ENCODE data around the gene ZGRF1.
"Not testable (repeated sequence)": the region's sequence is repeated elsewhere in the genome, so short reads cannot be mapped to it uniquely, and the experiment has no call there.

The ZGRF1 gene

DNA sequence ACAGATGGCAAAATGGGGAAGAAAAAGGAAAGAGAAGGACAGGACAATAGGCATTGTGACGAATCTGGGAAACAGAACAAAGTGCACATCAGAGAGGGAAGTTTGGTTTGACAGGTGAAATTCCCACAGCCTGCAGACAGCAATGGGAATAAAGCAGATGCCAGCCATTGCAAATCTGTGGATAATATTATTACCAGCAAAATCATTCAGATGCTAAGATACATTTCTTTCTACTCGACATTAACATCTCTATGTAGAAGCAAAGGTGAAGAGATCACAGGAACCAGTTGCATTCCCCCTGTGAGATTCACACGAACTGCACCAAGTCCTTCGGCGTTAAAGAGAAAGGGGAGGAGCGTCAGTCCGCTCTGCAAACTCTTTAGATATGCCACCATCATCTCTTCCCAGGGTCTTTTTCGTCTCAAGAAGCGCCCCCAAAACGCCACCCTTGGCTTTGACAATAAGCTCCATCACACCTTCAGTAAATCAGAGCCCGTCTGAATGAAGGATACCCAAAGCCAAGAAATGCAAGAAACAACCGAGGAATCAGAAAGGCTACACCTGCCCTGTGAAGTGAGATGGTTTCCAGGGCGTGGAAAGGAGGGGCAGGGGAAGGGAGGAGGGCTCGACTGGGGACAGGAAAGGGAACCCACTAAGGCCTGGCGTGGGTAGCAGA is 122.6 kb downstream of the ZGRF1 start:
- no peak for DNase-seq

- DNase-seq: no peak
Observed at GRCh38 chr4:112511803-112512118, 124.9 kb downstream of the ZGRF1 start.

DNA sequence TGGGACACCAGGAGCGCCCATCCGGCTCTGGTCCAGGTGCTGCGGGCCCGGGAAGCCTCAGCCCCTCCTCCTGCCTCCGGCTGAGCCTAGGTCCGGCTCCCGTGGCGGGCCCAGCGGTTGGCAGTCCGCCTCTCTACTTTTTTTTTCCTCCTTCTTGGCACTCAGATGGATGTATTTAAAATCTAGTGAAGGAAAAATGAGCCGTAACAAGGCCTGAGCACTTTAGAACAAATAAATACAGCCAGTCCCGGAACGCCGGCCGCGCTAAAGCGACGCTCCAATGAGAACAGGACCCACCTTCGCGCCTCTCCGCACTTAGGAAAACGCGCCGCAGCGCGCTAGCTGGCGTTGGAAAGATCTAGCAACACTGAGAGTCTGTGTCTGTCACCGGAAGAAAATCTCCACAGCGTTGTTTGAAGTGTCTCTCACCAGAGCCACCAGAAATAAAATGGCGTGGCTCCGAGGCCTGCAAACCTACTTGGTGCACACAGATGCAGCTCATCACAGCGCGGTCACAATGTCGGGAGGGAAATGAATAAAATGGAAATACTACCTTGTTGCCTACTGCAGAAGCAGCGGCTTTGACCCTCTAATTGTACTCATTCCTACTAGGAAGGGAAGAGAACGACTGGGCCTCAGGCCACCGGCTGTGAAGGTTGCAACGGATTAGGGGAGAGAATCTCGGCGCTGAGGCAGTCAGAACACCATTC is 125.5 kb downstream of the ZGRF1 start:
- DNase-seq: no peak

DNA sequence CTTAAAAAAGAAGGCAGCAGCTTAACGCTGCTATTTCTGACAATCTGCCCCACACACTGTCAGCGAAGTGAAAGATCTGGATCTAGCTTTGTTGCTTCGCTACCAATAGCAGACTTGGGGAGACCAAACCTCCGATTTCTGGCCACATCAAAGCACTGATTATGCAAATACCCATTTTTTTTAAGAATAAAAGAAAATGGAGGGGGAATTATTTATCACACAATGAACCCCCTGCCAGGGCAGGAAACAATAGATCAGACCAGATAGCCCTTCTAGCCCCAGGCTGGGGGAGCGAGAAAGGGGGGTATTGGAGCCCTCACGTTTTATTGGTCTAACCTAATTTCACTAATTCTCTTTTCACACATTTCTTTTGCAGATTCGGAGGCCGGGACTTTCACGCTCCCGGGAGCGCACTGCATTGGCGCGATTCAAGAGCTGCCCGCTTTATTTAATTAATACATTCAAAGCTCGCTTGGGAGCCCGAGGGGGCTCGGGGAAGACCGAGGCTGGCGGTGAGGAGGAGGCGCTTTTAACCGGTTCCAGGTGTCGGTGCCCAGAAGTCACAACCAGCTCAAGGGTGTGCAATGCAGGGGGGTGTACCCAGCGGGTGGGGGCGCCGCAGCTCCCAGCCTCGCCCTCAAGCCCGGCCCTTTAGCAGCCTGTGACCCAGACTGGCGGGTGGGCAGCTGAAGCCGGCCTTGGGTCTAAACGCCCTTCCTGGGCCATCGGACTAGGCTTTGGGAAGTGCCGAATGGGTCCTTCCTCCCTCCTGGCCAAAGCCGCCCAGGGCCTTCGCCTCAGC is 126.2 kb downstream of the ZGRF1 start:
- DNase-seq: no peak

- DNase-seq: no peak
Observed at GRCh38 chr4:112509243-112510141, 127.2 kb downstream of the ZGRF1 start.

- no peak for DNase-seq
Observed at GRCh38 chr4:112508356-112508755, 128.4 kb downstream of the ZGRF1 start.

- no peak for DNase-seq
Observed at GRCh38 chr4:112504807-112505206, 131.9 kb downstream of the ZGRF1 start.

DNA sequence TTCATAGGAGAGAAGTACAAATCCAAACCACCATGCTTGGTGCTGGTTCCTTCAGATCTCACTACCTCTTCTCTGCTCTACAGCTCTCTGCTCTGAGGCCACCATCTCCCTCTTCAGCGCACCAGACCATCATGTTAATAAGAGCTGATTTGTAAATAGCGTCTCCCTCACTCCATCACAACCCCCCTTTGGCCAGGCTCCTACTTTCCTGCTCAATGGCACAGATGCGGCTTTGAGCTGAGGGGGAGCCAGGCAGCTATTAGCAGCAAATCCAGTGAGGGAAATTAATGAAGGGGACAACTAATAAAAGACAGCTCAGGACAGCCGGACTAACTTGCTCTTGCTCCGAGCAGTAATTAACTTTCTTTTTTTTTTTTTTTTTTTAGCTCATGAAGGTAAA is 133.8 kb downstream of the ZGRF1 start:
- no peak for DNase-seq

DNA sequence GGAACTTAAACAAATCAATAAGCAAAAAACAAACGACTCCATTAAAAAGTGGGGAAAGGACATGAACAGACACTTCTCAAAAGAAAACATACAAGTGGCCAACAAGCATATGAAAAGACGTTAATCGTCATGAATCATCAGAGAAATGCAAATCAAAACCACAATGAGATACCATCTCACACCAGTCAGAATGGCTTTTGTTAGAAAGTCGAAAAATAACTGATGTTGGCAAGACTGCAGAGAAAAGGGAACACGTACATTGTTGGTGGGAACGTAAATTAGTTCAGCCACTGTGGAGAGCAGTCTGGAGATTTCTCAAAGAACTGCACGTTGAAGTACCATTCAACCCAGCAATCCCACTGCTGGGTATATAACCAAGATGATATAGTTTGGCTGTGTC is 144.4 kb downstream of the ZGRF1 start:
- no peak for DNase-seq

GRCh38 chr4:112490808-112491207 is 145.9 kb downstream of the ZGRF1 start:
- not testable (repeated sequence) for DNase-seq
